ENCODE results near the gene LUZP4. TPM values are rescaled to one million over a fixed set of nuclear protein-coding genes. Genes with fewer than 3 reads are reported as not detected.

Gene LUZP4
- total RNA-seq, 1 donor from 2014 or later = not detected

GRCh38 chrX:115260330-115260729 is 29.2 kb upstream of the LUZP4 start:
- TF ChIP-seq, protein P1, sequence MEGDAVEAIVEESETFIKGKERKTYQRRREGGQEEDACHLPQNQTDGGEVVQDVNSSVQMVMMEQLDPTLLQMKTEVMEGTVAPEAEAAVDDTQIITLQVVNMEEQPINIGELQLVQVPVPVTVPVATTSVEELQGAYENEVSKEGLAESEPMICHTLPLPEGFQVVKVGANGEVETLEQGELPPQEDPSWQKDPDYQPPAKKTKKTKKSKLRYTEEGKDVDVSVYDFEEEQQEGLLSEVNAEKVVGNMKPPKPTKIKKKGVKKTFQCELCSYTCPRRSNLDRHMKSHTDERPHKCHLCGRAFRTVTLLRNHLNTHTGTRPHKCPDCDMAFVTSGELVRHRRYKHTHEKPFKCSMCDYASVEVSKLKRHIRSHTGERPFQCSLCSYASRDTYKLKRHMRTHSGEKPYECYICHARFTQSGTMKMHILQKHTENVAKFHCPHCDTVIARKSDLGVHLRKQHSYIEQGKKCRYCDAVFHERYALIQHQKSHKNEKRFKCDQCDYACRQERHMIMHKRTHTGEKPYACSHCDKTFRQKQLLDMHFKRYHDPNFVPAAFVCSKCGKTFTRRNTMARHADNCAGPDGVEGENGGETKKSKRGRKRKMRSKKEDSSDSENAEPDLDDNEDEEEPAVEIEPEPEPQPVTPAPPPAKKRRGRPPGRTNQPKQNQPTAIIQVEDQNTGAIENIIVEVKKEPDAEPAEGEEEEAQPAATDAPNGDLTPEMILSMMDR (IDR thresholded peaks at IDR 0.05; ENCODE audit: insufficient read depth, low read length, severe bottlenecking) = no peak
- peak; percentile 17 for DNase-seq (ENCODE audit: low read depth)
- no peaks in the 10 kb centered on the region for H3K36me3 ChIP-seq (ENCODE audit: control insufficient read depth, insufficient read depth, low read length)
- no peaks in the 10 kb centered on the region for H3K27me3 ChIP-seq (ENCODE audit: control insufficient read depth, insufficient read depth, low read length)
- no peak overlapping the region for H3K4me3 ChIP-seq (ENCODE audit: low read depth, low read length)
- FAIRE-seq = no peak

DNA sequence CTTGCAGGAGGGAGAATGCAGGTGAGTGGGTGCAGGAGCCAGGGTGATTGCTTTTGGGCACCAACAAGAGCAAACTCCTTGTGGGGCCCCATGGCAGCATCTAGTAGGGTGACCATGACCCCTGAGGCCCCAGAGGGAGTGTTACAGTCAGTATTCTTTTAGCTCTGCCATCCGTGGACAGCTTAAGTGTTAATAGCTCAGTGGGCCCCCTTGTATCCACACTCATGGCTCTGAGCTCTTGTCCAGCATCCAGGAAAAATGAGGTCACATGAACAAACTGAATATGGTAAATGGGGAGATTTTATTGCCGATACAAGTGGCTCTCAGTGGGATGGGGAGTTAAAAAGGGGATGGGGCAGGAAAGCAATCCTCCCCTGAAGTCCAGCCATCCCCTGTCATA is 28.4 kb upstream of the LUZP4 start:
- DNase-seq (ENCODE audit: low read depth) (no peak), FAIRE-seq (no peak)
- H3K4me3 ChIP-seq (ENCODE audit: low read depth, low read length) = no peak overlapping the region
- TF ChIP-seq, protein P1 (IDR thresholded peaks at IDR 0.05; ENCODE audit: insufficient read depth, low read length, severe bottlenecking) = no peak
- H3K27me3 ChIP-seq (ENCODE audit: control insufficient read depth, insufficient read depth, low read length) = no peaks in the 10 kb centered on the region
- H3K36me3 ChIP-seq (ENCODE audit: control insufficient read depth, insufficient read depth, low read length) = no peaks in the 10 kb centered on the region

DNA sequence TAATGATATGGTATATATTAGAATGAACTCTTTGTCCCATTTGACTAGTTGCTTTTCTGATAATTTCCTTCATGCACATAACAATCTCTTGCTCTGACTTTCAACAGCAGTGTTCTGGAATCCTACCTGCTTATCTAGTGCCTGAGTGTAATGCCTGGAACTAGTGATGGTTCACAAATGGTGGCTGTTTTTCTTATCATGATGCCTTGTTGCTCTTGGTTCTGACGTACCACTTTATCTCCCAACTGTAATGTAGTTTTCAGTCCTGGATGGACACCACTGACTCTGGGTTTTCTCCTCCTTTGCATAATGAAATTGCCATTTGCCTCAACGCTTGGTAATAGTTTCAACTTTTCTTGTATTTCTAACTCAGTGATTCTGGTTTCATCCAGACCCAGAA is 25.5 kb upstream of the LUZP4 start:
- no peaks in the 10 kb centered on the region for H3K27me3 ChIP-seq (ENCODE audit: control insufficient read depth, insufficient read depth, low read length)
- H3K36me3 ChIP-seq (ENCODE audit: control insufficient read depth, insufficient read depth, low read length) = no peaks in the 10 kb centered on the region
- TF ChIP-seq, protein P1 (IDR thresholded peaks at IDR 0.05; ENCODE audit: insufficient read depth, low read length, severe bottlenecking) = no peak
- no peak overlapping the region for H3K4me3 ChIP-seq (ENCODE audit: low read depth, low read length)
- DNase-seq (ENCODE audit: low read depth) (no peak), FAIRE-seq (no peak)

- no peak for DNase-seq (ENCODE audit: low read depth)
- no peak for FAIRE-seq
- TF ChIP-seq, protein P1 (IDR thresholded peaks at IDR 0.05; ENCODE audit: insufficient read depth, low read length, severe bottlenecking) = no peak
Observed at GRCh38 chrX:115266300-115266699, 23.2 kb upstream of the LUZP4 start.

DNA sequence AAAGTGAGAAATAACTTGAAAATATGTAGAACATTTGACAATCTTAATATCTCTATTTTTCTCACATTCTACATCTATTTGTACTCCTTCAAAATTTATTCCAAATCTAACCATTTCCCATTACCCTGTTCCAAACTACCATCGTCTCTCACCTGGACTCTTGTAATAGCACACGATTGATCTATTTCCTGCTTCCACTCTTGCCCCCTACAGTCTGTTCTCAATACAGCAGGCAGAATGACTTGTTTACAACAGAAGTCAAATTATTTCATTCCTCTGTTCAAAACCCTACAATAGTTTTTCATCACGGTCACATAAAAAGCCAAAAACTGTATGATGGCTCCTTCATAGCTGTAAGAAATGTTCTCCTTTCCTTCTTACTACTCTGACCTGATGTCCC is 21.1 kb upstream of the LUZP4 start:
- TF ChIP-seq, protein P1 (IDR thresholded peaks at IDR 0.05; ENCODE audit: insufficient read depth, low read length, severe bottlenecking) = no peak
- Histone ChIP-seq H3K27me3 (ENCODE audit: control insufficient read depth, insufficient read depth, low read length) (no peaks in the 10 kb centered on the region), H3K4me3 (ENCODE audit: low read depth, low read length) (no peak overlapping the region), H3K36me3 (ENCODE audit: control insufficient read depth, insufficient read depth, low read length) (no peaks in the 10 kb centered on the region)
- DNase-seq (ENCODE audit: low read depth) = peak; percentile 18
- FAIRE-seq = no peak

More at GRCh38 chrX:115266300-115266699, 23.2 kb upstream of the LUZP4 start:
- Histone ChIP-seq H3K27me3 (ENCODE audit: control insufficient read depth, insufficient read depth, low read length) (no peaks in the 10 kb centered on the region), H3K36me3 (ENCODE audit: control insufficient read depth, insufficient read depth, low read length) (no peaks in the 10 kb centered on the region), H3K4me3 (ENCODE audit: low read depth, low read length) (no peak overlapping the region)

DNA sequence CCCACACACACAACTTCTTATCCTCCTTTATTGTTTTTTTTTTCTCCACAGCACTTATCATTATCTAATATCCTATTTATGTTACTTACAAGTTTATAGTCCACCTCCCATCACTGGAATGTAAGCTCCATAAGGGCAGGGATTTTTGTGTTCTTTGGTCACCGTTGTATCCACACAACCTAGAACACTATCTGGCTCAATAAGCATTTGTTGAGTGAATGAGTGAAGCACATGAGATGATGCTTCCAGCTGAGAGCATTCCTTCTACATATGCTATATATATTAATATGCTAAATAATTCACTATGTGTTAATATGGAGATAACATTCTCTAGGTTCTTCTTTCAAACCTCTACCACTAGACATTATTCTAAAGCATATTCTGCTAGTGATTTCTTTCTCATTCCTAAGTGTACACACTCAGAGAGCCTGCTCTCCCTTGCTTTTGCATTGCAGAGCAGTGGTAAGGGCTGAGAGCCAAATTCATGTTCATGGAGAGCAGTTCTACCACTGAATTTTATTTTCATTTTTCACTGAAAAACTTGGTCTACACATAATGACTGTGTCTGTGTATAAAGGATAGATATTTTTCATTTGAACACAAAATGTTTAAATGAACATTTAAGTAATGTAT is 20.3 kb upstream of the LUZP4 start:
- DNase-seq (ENCODE audit: low read depth) (no peak), FAIRE-seq (no peak)
- H3K27me3 ChIP-seq (ENCODE audit: control insufficient read depth, insufficient read depth, low read length) = no peaks in the 10 kb centered on the region
- TF ChIP-seq, protein P1 (IDR thresholded peaks at IDR 0.05; ENCODE audit: insufficient read depth, low read length, severe bottlenecking) = no peak
- no peak overlapping the region for H3K4me3 ChIP-seq (ENCODE audit: low read depth, low read length)
- H3K36me3 ChIP-seq (ENCODE audit: control insufficient read depth, insufficient read depth, low read length) = no peaks in the 10 kb centered on the region

All from bronchial epithelial cell (primary cell).